Neural crest cell (in vitro differentiated cells): ENCODE data around the gene MCRIP2. TPM values are rescaled to one million over a fixed set of nuclear protein-coding genes. Genes with fewer than 3 reads are reported as not detected.

ENCODE experiments used
- DNase-seq: peaks from one replicate; pipeline ENCODE4 v3.0.0; 2021; ENCODE audit warnings: low read depth, mixed read lengths, low spot score
- H3K27ac Mint-ChIP-seq: one replicate; pipeline ENCODE4 v1.8.0; 2021; ENCODE audit warnings: mild to moderate bottlenecking, mixed read lengths; ENCODE audit not compliant: unreplicated experiment
- H3K27me3 Mint-ChIP-seq: 2 replicates; pipeline ENCODE4 v1.8.0; 2021; ENCODE audit warnings: low read depth, mild to moderate bottlenecking, mixed read lengths
- H3K36me3 Mint-ChIP-seq: 2 replicates; pipeline ENCODE4 v1.8.0; 2021; ENCODE audit warnings: low read depth, mild to moderate bottlenecking, mixed read lengths
- H3K4me1 Mint-ChIP-seq: 2 replicates; pipeline ENCODE4 v1.8.0; 2021; ENCODE audit warnings: mixed read lengths
- H3K4me3 Mint-ChIP-seq: one replicate; pipeline ENCODE4 v1.8.0; 2021; ENCODE audit warnings: mild to moderate bottlenecking, mixed read lengths
- H3K9me3 Mint-ChIP-seq: 2 replicates; pipeline ENCODE4 v1.8.0; 2021; ENCODE audit warnings: mixed read lengths
- total RNA-seq: library from RNA; stranded (reverse); gene quantifications from 2 replicates; pipeline ENCODE4 v1.2.1, GENCODE V29; 2021
- TF ChIP-seq, protein P1 (sequence below): fragments of 200-600 bp; sonication (generic); conservative IDR thresholded peaks from 2 replicates; pipeline ENCODE4 v1.5.0; 2021; ENCODE audit warnings: antibody characterized with exemption, mild to moderate bottlenecking

The MCRIP2 gene
- total RNA-seq, 1 donor from 2014 or later: 17.6 TPM

DNA sequence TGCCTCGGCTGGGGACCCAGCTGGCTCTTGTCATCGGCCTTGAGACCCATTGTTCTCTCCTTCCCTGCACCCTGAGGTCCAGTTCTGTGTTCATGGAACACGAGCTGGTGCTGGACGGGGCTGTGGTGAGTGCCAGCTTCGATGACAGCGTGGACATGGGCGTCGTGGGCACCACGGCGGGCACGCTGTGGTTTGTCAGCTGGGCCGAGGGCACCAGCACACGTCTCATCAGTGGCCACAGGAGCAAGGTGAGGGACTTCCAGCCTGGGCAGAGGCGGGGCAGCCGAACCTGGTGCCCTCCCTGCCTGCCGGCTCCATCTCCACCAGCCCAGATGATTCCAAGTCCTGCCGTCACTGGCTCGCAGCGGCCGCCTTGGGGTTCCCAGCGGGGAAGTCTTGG lies 21.0 kb downstream of the MCRIP2 start:
- Mint-ChIP-seq H3K4me3 (no peak overlapping the region), H3K27ac (no peak overlapping the region), H3K9me3 (no peaks in the 10 kb centered on the region), H3K4me1 (peaks cover 7% of the 10 kb centered on the region), H3K36me3 (no peaks in the 10 kb centered on the region), H3K27me3 (no peaks in the 10 kb centered on the region)
- TF ChIP-seq, protein P1, sequence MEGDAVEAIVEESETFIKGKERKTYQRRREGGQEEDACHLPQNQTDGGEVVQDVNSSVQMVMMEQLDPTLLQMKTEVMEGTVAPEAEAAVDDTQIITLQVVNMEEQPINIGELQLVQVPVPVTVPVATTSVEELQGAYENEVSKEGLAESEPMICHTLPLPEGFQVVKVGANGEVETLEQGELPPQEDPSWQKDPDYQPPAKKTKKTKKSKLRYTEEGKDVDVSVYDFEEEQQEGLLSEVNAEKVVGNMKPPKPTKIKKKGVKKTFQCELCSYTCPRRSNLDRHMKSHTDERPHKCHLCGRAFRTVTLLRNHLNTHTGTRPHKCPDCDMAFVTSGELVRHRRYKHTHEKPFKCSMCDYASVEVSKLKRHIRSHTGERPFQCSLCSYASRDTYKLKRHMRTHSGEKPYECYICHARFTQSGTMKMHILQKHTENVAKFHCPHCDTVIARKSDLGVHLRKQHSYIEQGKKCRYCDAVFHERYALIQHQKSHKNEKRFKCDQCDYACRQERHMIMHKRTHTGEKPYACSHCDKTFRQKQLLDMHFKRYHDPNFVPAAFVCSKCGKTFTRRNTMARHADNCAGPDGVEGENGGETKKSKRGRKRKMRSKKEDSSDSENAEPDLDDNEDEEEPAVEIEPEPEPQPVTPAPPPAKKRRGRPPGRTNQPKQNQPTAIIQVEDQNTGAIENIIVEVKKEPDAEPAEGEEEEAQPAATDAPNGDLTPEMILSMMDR: no peak
- DNase-seq: no peak

DNA sequence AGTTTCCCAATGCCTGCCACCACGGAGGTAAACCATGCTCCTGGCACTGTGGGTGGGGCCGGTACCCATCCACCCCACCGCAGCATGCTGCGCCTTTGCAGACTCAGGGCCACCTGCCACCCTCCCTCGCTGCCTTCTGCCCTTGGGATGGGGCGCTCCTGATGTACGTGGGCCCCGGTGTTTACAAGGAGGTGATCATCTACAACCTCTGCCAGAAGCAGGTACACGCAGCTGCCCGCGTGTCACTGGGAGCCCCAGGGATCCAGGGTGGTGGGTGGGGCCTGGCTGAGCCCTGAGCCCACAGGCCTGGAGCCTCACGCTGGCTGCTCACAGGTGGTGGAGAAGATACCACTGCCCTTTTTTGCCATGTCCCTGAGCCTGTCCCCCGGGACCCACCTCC lies 24.9 kb downstream of the MCRIP2 start:
- no peak for DNase-seq

DNA sequence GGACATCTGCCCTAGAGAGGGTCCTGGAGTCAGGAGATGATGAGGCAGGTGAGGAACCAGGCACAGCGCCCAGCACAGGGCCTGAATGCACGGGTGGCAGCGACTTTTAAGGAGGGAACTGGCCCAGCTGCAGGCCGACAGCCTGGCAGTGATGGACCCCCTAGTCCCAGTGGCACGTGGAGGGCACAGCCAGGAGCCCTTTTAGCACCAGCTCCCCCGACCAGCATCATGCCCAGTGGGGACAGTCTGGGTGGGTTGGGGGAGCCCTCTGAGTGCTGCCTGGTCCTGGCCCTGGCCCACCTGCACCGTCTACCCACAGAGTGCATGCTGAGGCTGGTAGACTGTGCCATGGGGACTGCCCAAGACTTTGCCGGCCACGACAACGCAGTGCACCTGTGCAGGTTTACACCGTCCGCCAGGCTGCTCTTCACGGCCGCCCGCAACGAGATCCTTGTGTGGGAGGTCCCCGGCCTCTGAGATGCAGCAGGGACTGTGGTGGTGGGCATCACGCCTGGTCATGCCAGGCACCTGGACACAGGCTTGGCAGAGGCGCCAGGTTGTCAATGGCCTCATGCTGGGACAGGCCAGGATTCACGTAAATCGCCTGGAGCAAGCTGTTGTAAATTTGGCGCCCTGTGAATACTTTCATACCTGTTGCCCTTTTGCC lies 25.6 kb downstream of the MCRIP2 start:
- TF ChIP-seq, protein P1: no peak
- Mint-ChIP-seq H3K4me3 (peak overlapping the region; percentile 54), H3K27ac (peak overlapping the region; percentile 95), H3K36me3 (no peaks in the 10 kb centered on the region), H3K4me1 (peaks cover 4% of the 10 kb centered on the region), H3K27me3 (no peaks in the 10 kb centered on the region), H3K9me3 (no peaks in the 10 kb centered on the region)
- DNase-seq: no peak

More for the DNA sequence above, 24.9 kb downstream of the MCRIP2 start:
- H3K27me3 Mint-ChIP-seq: no peaks in the 10 kb centered on the region
- peaks cover 4% of the 10 kb centered on the region for H3K4me1 Mint-ChIP-seq
- H3K9me3 Mint-ChIP-seq: no peaks in the 10 kb centered on the region
- H3K27ac Mint-ChIP-seq: no peak overlapping the region
- no peak overlapping the region for H3K4me3 Mint-ChIP-seq
- TF ChIP-seq, protein P1: no peak
- H3K36me3 Mint-ChIP-seq: no peaks in the 10 kb centered on the region

DNA sequence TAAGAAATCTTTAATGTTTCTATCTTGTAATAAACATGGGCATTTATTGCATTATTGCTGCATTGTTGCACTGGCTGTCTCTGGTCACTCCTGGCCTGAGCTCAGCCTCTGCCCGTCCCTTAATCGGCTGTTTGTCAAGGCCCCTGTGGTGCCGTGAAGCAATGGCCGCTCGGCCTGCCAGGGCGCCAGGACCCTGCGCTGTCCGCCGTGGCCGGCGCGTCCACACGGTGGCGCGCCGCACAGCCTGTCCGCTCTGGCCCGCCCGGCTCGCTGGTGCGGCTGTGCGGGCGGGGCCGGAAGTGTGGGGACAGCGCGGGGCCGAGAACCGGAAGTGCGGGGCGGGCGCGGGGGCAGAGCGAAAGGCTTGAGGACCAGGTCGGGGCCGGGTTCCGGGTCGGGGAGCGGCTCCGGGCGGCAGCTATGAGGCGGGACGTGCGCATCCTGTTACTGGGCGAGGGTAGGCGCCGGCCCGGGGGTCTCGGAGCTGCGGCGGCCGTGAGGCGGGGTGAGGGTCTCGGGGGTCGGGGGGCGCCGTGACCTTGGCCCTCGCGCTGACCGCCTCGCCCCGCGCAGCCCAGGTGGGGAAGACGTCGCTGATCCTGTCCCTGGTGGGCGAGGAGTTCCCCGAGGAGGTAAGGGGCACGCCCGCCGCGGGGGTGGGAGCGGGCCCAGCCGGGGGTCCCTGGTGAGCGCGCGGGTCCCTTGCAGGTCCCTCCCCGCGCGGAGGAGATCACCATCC lies 26.3 kb downstream of the MCRIP2 start, which contains the start of gene RHOT2:
TSS of gene RHOT2 (plus strand) at position 353 of the 739 bp plus-strand sequence. CDS start at position 421, 68 bp downstream.
- DNase-seq: peak; percentile 90
- H3K36me3 Mint-ChIP-seq: no peaks in the 10 kb centered on the region
- no peaks in the 10 kb centered on the region for H3K27me3 Mint-ChIP-seq
- H3K4me3 Mint-ChIP-seq: peak within 1 kb of the TSS; percentile 84
- H3K27ac Mint-ChIP-seq: peak within 1 kb of the TSS; percentile 95
- TF ChIP-seq, protein P1: peak; percentile 84
- H3K4me1 Mint-ChIP-seq: peaks cover 4% of the 10 kb centered on the region
- no peaks in the 10 kb centered on the region for H3K9me3 Mint-ChIP-seq

DNA sequence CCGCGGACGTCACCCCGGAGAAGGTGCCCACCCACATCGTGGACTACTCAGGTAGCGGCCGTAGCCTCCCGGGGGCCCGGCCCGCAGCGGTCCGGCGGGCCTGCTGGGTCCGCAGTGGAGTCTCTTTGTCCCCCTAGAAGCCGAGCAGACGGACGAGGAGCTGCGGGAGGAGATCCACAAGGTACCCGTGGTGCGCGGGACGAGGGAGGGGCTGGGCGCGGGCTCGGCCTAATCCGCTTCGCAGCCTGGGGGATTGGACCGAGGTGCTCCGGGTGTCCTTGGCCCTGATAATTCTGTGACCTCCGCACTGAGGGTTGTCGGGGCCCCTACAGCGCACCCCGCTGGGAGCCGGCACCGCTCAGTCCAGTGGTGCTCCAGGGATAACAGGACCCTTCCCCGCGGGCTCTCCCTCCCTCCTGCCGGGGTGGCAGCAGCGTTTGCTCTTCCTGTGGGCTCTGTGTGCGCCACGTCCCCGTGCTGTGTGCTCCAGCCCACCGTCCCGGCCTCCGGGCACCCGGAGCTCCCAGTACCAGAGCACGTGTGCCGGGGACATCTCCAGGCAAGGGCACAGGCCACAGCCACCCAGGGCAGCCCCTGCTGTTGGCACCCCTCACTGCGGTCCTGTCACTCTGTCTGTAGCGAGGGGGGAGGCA lies 27.0 kb downstream of the MCRIP2 start:
- no peaks in the 10 kb centered on the region for H3K27me3 Mint-ChIP-seq
- H3K4me3 Mint-ChIP-seq: peak overlapping the region; percentile 84
- TF ChIP-seq, protein P1: no peak
- peaks cover 4% of the 10 kb centered on the region for H3K4me1 Mint-ChIP-seq
- DNase-seq: no peak
- no peaks in the 10 kb centered on the region for H3K9me3 Mint-ChIP-seq
- no peak overlapping the region for H3K27ac Mint-ChIP-seq
- no peaks in the 10 kb centered on the region for H3K36me3 Mint-ChIP-seq
